BJ (cell line): ENCODE data around the gene UGDH. TPM values are rescaled to one million over a fixed set of nuclear protein-coding genes. Genes with fewer than 3 reads are reported as not detected.

Experiments used
- CTCF ChIA-PET: fragments of 350-600 bp; formaldehyde crosslinking; extraction: SDS; loops from one replicate; lab custom pipeline; 2021; ENCODE audit warnings: antibody characterized with exemption, inconsistent platforms; lab: Yijun Ruan, JAX
- POLR2A ChIA-PET: fragments of 300-600 bp; sonication (Branson Sonifier 250); formaldehyde crosslinking; extraction: SDS; loops from one replicate; lab custom pipeline; 2021; ENCODE audit warnings: antibody characterized with exemption; lab: Charles Lee
- DNase-seq: peaks from one replicate; pipeline ENCODE4 v3.0.0-alpha.2; 2011; ENCODE audit warnings: low read depth
- H3K27me3 ChIP-seq: 2 replicates; pipeline ENCODE4 v1.6.0; 2011; ENCODE audit warnings: low read length; ENCODE audit not compliant: control insufficient read depth, insufficient read depth
- H3K36me3 ChIP-seq: 2 replicates; pipeline ENCODE4 v1.5.1; 2011; ENCODE audit warnings: low read length; ENCODE audit not compliant: control insufficient read depth, insufficient read depth
- H3K4me3 ChIP-seq: 2 replicates; pipeline ENCODE4 v1.5.1; 2011; ENCODE audit warnings: low read depth, mild to moderate bottlenecking, control low read depth, low read length
- polyA plus RNA-seq: library from polyadenylated mRNA; depleted of rRNA; stranded (reverse); fragments of >200 nt; gene quantifications from 2 replicates; pipeline ENCODE4 v1.2.3, GENCODE V29; 2011
- TF ChIP-seq, protein P1 (sequence below): IDR thresholded peaks from 2 replicates; pipeline ENCODE4 v1.5.1; 2011; ENCODE audit warnings: low read depth, mild to moderate bottlenecking, control low read depth, inconsistent platforms, low read length, moderate library complexity; ENCODE audit not compliant: insufficient read depth

UGDH gene
- polyA plus RNA-seq, 1 experiment, result 27.9 TPM

DNA sequence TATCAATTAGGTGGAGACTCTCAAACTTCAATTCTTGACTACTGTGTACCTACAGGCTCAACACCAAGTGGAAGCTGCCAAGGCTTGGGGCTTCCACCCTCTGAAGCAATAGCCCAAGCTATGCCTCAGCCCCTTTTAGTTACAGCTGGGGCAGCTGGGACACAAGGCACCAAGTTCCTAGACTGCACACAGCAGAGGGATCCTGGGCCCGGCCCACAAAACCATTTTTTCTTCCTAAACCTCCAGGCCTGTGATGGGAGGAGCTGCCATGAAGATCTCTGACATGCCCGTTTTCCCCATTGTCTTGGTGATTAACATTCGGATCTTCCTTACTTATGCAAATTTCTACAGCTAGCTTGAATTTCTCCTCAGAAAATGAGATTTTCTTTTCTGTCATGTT is 3.4 kb upstream of the UGDH start:
- ChIA-PET CTCF (no interaction called here), POLR2A (no interaction called here)
- no peak overlapping the region for H3K4me3 ChIP-seq
- TF ChIP-seq, protein P1, sequence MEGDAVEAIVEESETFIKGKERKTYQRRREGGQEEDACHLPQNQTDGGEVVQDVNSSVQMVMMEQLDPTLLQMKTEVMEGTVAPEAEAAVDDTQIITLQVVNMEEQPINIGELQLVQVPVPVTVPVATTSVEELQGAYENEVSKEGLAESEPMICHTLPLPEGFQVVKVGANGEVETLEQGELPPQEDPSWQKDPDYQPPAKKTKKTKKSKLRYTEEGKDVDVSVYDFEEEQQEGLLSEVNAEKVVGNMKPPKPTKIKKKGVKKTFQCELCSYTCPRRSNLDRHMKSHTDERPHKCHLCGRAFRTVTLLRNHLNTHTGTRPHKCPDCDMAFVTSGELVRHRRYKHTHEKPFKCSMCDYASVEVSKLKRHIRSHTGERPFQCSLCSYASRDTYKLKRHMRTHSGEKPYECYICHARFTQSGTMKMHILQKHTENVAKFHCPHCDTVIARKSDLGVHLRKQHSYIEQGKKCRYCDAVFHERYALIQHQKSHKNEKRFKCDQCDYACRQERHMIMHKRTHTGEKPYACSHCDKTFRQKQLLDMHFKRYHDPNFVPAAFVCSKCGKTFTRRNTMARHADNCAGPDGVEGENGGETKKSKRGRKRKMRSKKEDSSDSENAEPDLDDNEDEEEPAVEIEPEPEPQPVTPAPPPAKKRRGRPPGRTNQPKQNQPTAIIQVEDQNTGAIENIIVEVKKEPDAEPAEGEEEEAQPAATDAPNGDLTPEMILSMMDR, result no peak
- no peaks in the 10 kb centered on the region for H3K27me3 ChIP-seq
- H3K36me3 ChIP-seq, result peaks cover 4% of the 10 kb centered on the region
- no peak for DNase-seq

DNA sequence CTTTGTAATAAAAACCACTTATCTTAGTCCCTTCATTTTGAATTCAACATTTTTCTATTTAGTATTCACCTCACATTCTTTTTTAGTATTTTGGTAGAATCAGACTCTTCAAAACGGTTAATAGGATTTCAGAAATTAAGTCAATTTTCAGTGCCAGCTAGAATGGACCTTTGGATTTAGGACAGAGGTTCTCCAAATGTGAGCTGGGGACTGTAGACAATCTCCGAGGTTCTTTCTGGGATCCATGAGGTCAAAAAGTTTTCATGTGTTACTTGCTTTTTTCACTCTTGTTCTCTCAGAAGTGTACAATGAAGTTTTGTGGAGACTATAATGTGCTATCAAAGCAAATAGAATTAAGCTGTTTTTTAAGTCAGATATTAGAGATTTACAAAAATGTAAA is 2.3 kb upstream of the UGDH start:
- H3K27me3 ChIP-seq, result no peaks in the 10 kb centered on the region
- DNase-seq, result no peak
- H3K36me3 ChIP-seq, result peaks cover 4% of the 10 kb centered on the region
- TF ChIP-seq, protein P1, result no peak
- no peak overlapping the region for H3K4me3 ChIP-seq
- ChIA-PET CTCF (no interaction called here), POLR2A (no interaction called here)

DNA sequence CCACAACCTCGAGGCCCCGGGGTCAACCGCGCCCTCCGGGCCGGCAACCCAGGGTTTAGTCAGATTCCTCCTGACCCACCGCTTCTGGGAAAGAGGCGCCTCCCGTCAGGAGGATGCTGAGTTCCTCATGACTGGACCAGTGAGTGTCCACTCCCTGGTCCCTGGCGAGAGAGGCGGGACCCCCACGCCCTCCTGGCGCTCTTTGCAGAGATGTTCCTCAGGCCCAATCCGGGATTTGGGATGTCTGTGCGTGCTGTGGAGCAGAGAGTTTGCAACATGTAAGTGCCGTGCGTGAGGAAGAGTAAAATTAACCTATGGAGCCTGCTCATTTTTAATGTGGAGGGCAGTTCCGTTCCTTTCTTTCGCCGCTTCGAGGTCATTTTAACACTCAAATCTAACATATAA is 824 bp upstream of the UGDH start:
- peak overlapping the region; percentile 79 for H3K4me3 ChIP-seq
- POLR2A ChIA-PET, result no interaction called here
- DNase-seq, result no peak
- H3K36me3 ChIP-seq, result peaks cover 4% of the 10 kb centered on the region
- TF ChIP-seq, protein P1, result no peak
- no peaks in the 10 kb centered on the region for H3K27me3 ChIP-seq
- CTCF ChIA-PET, result no interaction called here

DNA sequence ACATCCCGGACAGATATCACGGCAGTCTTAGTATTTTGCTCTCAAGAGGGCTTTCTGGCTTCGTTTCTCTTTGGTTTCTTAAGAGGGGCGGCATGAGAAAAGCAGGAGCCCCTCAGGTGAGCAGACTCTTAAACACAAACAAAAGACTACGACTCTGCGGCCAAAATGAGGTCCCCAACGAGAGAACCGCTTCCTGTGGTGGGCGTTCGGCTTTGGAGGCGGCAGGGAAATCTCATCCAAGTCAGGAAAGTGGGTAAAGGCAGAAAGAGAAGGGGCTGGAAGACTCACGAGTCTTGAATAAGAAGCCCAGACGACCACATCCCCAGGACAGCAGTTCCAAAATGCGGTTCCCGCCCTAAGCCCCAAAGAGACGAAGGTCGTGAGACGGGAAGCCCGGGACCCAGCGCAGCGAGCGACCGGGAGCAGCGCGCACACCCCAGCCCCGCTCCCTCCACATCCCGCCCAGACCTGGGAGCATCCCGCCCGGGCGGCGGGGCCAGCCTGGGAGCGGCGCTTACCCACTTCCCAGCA is 409 bp downstream of the UGDH start:
- ChIA-PET POLR2A (interaction anchor here (0.5 to 1.2 kb wide), 5 partner anchors 20 to 449 kb away, joined by 3 to 8 read pairs (median 6); no protein-coding TSS in a partner anchor), CTCF (interaction anchor here (0.5 kb wide), 1 partner anchor 159 kb away, joined by 3 read pairs; no protein-coding TSS in a partner anchor)
- no peaks in the 10 kb centered on the region for H3K27me3 ChIP-seq
- peaks cover under 1% of the 10 kb centered on the region; the same call in 1 of the 2 replicates for H3K36me3 ChIP-seq
- peak overlapping the region; percentile 79 for H3K4me3 ChIP-seq
- TF ChIP-seq, protein P1, result no peak
- DNase-seq, result no peak

DNA sequence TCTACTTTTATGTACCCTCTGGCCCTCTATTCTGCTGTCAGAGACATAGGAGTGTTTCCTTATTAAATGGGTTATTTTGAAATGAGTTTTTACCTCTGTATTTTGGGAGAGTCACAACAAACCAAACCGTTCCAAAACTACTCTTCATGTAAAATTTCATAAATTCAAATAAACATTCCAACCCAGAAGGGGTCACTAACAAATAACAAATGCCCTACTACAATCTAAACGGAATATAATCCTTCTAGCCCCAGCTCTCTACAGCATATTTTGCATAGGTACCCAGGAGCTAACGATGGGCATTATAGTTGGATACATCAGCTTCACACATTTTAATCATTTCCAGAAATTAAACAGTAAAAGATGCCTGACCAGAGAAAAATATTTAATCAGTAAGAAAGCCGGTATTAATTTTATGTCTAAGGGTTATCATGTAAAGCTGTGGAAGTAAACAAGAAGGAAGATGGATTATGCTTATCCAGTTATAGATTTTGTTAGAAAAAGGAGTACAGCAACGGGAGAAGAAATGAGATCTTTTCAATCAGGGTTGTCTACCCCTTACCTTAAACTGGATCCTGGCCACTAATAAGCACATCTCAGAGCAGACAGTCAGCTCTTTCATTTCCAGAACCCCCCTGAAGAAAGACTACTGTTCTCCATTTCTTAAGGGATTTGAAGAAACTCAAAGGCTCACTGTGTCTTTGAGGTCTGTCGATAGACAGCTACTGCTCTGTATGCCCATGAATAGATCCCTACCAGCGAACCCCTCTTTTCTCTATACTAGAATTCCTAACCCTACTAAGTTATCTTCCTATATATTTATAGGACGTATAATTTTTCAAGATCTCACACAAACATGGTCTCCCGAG is 1.2 kb downstream of the UGDH start:
- Histone ChIP-seq H3K4me3 (peak overlapping the region; percentile 79), H3K27me3 (no peaks in the 10 kb centered on the region), H3K36me3 (no peaks in the 10 kb centered on the region)
- no peak for DNase-seq
- TF ChIP-seq, protein P1, result no peak
- ChIA-PET POLR2A (no interaction called here), CTCF (interaction anchor here (0.6 to 1.2 kb wide), 2 partner anchors 57 kb away, joined by 3 read pairs; no protein-coding TSS in a partner anchor)
